VCaP (cell line): ENCODE measurements around the gene KIF5A.

ENCODE experiments used
- H3K27ac ChIP-seq: fragments of 450-650 bp; 2 replicates; pipeline ENCODE4 v1.5.1; 2017
- CTCF ChIP-seq: fragments of 450-650 bp; conservative IDR thresholded peaks from 2 replicates; pipeline ENCODE4 v1.5.1; 2017; ENCODE audit warnings: mild to moderate bottlenecking, moderate library complexity

KIF5A gene

GRCh38 chr12:57630891-57631433, 81.1 kb downstream of the KIF5A start:
- no peak for TF ChIP-seq CTCF
- H3K27ac ChIP-seq = no peak overlapping the region

DNA sequence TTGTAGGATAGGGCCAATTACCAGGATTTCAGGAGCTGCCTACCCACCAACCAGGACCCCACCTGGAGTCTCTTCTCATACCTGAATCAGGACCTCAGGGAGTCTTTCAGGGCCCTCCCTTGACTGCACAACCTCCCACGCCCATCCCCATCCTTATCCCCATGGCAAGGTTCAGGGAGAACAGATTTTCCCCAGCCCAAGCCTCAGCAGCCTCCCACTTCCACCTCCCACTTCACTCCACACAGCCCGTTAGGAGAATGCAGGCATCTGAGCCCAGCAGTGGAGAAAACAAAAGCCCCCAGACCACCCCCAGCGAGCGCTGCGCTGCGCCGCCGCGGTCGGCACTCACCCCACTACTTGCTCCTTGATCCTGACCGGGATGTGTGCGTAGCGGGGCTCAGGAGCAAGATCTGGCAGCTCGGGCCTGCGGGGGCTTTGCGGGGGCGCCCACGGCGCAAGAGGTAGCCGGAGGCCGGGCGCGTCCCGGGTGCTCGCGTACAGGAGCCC, 81.8 kb downstream of the KIF5A start:
- no peak for TF ChIP-seq CTCF
- no peak overlapping the region; the same call in 1 of the 2 replicates for H3K27ac ChIP-seq

DNA sequence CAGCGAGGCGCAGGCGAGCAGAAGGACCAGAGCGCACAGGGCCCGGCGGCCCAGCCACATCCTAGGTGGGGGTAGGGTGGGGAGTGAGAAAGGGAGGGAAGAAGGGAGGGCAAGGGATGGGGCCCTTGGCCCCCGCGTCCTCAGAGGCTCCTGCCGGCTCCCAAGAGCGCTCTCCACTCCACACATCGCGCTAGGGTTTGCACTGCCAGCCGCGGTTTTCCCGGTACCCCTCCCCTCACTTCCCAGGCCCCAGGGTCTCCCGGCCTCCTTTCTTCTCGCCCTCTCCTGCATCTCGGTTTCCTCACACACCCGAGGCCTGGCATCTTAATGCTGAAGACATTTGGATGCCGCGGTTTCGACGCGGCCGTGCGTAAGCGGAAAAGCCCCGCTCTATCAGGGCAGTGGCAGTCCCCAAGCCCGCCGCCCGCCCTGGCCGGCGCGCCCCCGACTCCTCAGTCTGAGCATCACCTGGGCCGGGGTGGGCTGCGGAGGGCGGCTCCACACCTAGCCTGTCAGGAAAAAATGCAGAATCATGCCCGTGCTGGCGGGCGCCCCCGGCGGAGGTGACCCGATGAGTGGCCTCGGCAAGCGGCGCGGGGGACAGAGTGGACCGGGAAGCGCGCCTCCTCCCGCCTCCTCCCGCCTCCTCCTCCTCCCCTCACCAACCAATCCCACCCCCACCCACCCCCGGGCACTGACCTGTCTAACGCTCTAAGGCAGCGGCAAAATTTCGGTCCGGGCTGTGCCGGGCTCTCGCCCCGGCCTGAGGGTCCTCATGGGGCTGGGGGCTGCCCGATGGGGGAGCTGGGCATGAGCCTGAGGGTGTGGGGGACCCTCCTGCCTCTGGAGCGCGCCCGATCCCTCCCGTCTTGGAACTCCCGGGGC, 82.5 kb downstream of the KIF5A start:
- peak overlapping the region; percentile 52; the same call in 1 of the 2 replicates for H3K27ac ChIP-seq

GRCh38 chr12:57632958-57633840, 83.4 kb downstream of the KIF5A start, which contains the start of gene B4GALNT1:
Gene B4GALNT1 (minus strand): TSS chr12:57633201. CDS start chr12:57632132, 1,069 bp downstream.
- TF ChIP-seq CTCF = peak; percentile 98
- H3K27ac ChIP-seq = peak within 1 kb of the TSS; percentile 52; the same call in 1 of the 2 replicates

More for the DNA sequence above, 82.5 kb downstream of the KIF5A start:
- no peak for TF ChIP-seq CTCF
